Caco-2 (cell line): Measurements from ENCODE around the gene ZNF789. TPM values are rescaled to one million over a fixed set of nuclear protein-coding genes. Genes with fewer than 3 reads are reported as not detected.
A peak's percentile ranks its signal among the peaks of the same experiment; 100 is the strongest.

Experiments
- BruUV-seq: library from RNA; stranded (reverse); fragments of 400-500 nt; replicated peaks from 2 replicates; lab custom pipeline; 2021; lab: Mats Ljungman, UMichigan
- CTCF ChIA-PET: fragments of 300-600 bp; sonication (Branson Sonifier 250); formaldehyde crosslinking; loops from one replicate; lab custom pipeline; 2022; ENCODE audit warnings: antibody characterized with exemption; lab: Charles Lee
- POLR2A ChIA-PET: fragments of 300-600 bp; sonication (Branson Sonifier 250); formaldehyde crosslinking; loops from one replicate; lab custom pipeline; 2022; ENCODE audit warnings: antibody characterized with exemption; lab: Charles Lee
- DNase-seq, 2 experiments: peaks; one replicate each; pipeline versions ENCODE4 v3.0.0 to v3.0.0-alpha.2; 2020 to 2022
- H3K27me3 ChIP-seq: replicated peaks from 2 replicates; pipeline ENCODE4 v1.6.0; 2011; ENCODE audit warnings: low read length; ENCODE audit not compliant: control insufficient read depth, insufficient read depth
- H3K36me3 ChIP-seq: 2 replicates; pipeline ENCODE4 v1.5.1; 2011; ENCODE audit warnings: low read length; ENCODE audit not compliant: control insufficient read depth, insufficient read depth
- H3K4me1 ChIP-seq: fragments of 250-450 bp; sonication (Bioruptor Pico); 2 replicates; pipeline ENCODE4 v1.5.1; 2020; ENCODE audit warnings: mild to moderate bottlenecking
- H3K4me3 ChIP-seq: 2 replicates; pipeline ENCODE4 v1.5.1; 2011; ENCODE audit warnings: low read depth, mild to moderate bottlenecking, control low read depth, low read length
- H3K9me3 ChIP-seq: fragments of 250-450 bp; sonication (Bioruptor Pico); 2 replicates; pipeline ENCODE4 v1.5.1; 2020; ENCODE audit warnings: mild to moderate bottlenecking, moderate library complexity
- H3K27ac Mint-ChIP-seq: one replicate; pipeline ENCODE4 v1.8.0; 2022; ENCODE audit warnings: mixed read lengths; ENCODE audit not compliant: unreplicated experiment
- H3K27me3 Mint-ChIP-seq: one replicate; pipeline ENCODE4 v1.8.0; 2022; ENCODE audit warnings: mixed read lengths; ENCODE audit not compliant: insufficient read depth, unreplicated experiment
- H3K36me3 Mint-ChIP-seq: one replicate; pipeline ENCODE4 v1.8.0; 2022; ENCODE audit warnings: mild to moderate bottlenecking, mixed read lengths; ENCODE audit not compliant: insufficient read depth, unreplicated experiment
- H3K4me1 Mint-ChIP-seq: one replicate; pipeline ENCODE4 v1.8.0; 2022; ENCODE audit warnings: low read depth, mixed read lengths; ENCODE audit not compliant: unreplicated experiment
- H3K4me3 Mint-ChIP-seq: one replicate; pipeline ENCODE4 v1.8.0; 2022; ENCODE audit warnings: mild to moderate bottlenecking, moderate library complexity, mixed read lengths; ENCODE audit not compliant: unreplicated experiment
- H3K9me3 Mint-ChIP-seq: one replicate; pipeline ENCODE4 v1.8.0; 2022; ENCODE audit warnings: mixed read lengths; ENCODE audit not compliant: unreplicated experiment
- intact Hi-C: fragments of 100-400 bp; cut with micrococcal nuclease; formaldehyde crosslinking; loops from one replicate; pipeline ENCODE4 v1.10.0; 2022; ENCODE audit not compliant: unreplicated experiment
- total RNA-seq: library from RNA; stranded (reverse); gene quantifications from 2 replicates; pipeline ENCODE4 v1.2.3, GENCODE V29; 2022
- TF ChIP-seq, protein P1 (sequence below), 2 experiments: fragments of 200-600 bp in 1 of 2; IDR thresholded peaks; 1 replicate in 1 of 2; 2 replicates in 1 of 2; pipeline versions ENCODE4 v1.5.1 to v1.8.0; 2011 to 2022; ENCODE audit warnings: antibody characterized with exemption in 1 of 2, control low read depth in 1 of 2, inconsistent platforms in 1 of 2, low read depth in 1 of 2, low read length in 1 of 2, mild to moderate bottlenecking in 1 of 2, moderate library complexity in 1 of 2; ENCODE audit not compliant: insufficient read depth in 1 of 2, severe bottlenecking in 1 of 2, unreplicated experiment in 1 of 2

ZNF789 gene
- total RNA-seq, 1 experiment from 2014 or later = 30.1 TPM

DNA sequence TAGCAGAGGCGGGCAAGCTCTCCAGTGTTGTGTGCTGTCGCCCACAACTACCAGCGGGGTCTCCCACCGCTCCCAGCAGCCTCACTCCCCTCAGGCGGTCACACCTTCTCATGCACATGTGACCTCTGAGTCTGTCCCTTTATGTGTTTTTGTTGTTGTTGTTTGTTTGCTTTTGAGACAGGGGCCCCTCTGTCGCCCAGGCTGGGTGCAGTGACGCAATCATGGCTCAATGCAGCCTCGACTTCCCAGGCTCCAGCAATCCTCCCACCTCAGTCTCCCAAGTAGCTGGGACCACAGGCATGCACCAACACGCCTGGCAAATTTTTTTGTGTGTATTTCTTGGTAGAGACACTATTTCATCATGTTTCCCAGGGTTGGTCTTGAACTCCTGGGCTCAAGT, 32.5 kb upstream of the ZNF789 start:
- no TSS peak for BruUV-seq
- Mint-ChIP-seq H3K4me3 (peak overlapping the region; percentile 100), H3K27ac (peak overlapping the region; percentile 98), H3K36me3 (peaks cover 100% of the 10 kb centered on the region), H3K27me3 (no peaks in the 10 kb centered on the region), H3K4me1 (peaks cover 19% of the 10 kb centered on the region), H3K9me3 (no peaks in the 10 kb centered on the region)
- intact Hi-C loops = no loop called here
- Histone ChIP-seq H3K9me3 (no peaks in the 10 kb centered on the region), H3K36me3 (peaks cover 16% of the 10 kb centered on the region), H3K4me1 (peaks cover 20% of the 10 kb centered on the region), H3K27me3 (no peaks in the 10 kb centered on the region), H3K4me3 (peak overlapping the region; percentile 100)
- TF ChIP-seq, protein P1, sequence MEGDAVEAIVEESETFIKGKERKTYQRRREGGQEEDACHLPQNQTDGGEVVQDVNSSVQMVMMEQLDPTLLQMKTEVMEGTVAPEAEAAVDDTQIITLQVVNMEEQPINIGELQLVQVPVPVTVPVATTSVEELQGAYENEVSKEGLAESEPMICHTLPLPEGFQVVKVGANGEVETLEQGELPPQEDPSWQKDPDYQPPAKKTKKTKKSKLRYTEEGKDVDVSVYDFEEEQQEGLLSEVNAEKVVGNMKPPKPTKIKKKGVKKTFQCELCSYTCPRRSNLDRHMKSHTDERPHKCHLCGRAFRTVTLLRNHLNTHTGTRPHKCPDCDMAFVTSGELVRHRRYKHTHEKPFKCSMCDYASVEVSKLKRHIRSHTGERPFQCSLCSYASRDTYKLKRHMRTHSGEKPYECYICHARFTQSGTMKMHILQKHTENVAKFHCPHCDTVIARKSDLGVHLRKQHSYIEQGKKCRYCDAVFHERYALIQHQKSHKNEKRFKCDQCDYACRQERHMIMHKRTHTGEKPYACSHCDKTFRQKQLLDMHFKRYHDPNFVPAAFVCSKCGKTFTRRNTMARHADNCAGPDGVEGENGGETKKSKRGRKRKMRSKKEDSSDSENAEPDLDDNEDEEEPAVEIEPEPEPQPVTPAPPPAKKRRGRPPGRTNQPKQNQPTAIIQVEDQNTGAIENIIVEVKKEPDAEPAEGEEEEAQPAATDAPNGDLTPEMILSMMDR (IDR thresholded peaks at IDR 0.05; ENCODE audit: insufficient read depth in 1 of 2, low read depth in 1 of 2, low read length in 1 of 2, severe bottlenecking in 1 of 2, unreplicated experiment in 1 of 2) = no peak
- ChIA-PET CTCF (no interaction called here), POLR2A (no interaction called here)
- DNase-seq = no peak

DNA sequence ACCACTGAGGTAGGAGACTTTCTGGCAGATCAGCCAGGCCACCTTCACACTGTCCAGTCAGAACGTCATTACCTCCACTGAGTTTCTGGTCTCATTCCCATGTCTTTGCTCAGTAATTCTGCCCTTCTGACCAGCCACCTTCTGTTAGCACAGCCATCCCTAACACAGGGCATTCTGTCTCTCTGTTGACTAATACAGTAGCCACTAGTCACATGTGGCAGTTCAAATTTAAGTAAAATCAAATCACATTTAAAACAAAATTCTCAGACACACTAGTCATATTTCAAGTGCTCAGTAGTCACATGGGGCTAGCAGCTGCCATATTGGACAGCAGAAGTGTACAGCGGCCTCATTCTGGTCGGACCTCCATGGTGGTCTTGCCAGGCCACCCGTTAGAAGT, 26.6 kb upstream of the ZNF789 start:
- Mint-ChIP-seq H3K4me3 (no peak overlapping the region), H3K27ac (no peak overlapping the region), H3K9me3 (no peaks in the 10 kb centered on the region), H3K4me1 (peaks cover 13% of the 10 kb centered on the region), H3K27me3 (no peaks in the 10 kb centered on the region), H3K36me3 (peaks cover 99% of the 10 kb centered on the region)
- Histone ChIP-seq H3K9me3 (no peaks in the 10 kb centered on the region), H3K4me1 (no peaks in the 10 kb centered on the region), H3K36me3 (peaks cover 22% of the 10 kb centered on the region), H3K4me3 (no peak overlapping the region), H3K27me3 (no peaks in the 10 kb centered on the region)
- TF ChIP-seq, protein P1 (IDR thresholded peaks at IDR 0.05; ENCODE audit: insufficient read depth in 1 of 2, low read depth in 1 of 2, low read length in 1 of 2, severe bottlenecking in 1 of 2, unreplicated experiment in 1 of 2) = no peak
- ChIA-PET CTCF (interaction anchor here (0.7 kb wide), 1 partner anchor 460 kb away, joined by 3 read pairs; no protein-coding TSS in a partner anchor), POLR2A (interaction anchor here (0.7 to 0.9 kb wide), 2 partner anchors 58 to 78 kb away, joined by 3 to 4 read pairs; partner anchors contain the start of gene ZKSCAN5)
- DNase-seq = no peak
- BruUV-seq = no TSS peak
- intact Hi-C loops = no loop called here

GRCh38 chr7:99447943-99448342, 24.7 kb upstream of the ZNF789 start:
- POLR2A ChIA-PET = no interaction called here
- CTCF ChIA-PET = no interaction called here
- intact Hi-C loops = no loop called here
- no peak overlapping the region for H3K4me3 ChIP-seq
- H3K27ac Mint-ChIP-seq = no peak overlapping the region
- H3K27me3 Mint-ChIP-seq = no peaks in the 10 kb centered on the region
- H3K9me3 Mint-ChIP-seq = no peaks in the 10 kb centered on the region
- H3K27me3 ChIP-seq = no peaks in the 10 kb centered on the region
- H3K4me1 ChIP-seq = no peaks in the 10 kb centered on the region
- no TSS peak for BruUV-seq
- TF ChIP-seq, protein P1 (IDR thresholded peaks at IDR 0.05; ENCODE audit: insufficient read depth in 1 of 2, low read depth in 1 of 2, low read length in 1 of 2, severe bottlenecking in 1 of 2, unreplicated experiment in 1 of 2) = peak in 1 of 2 experiments; percentile 36
- DNase-seq = no peak
- H3K9me3 ChIP-seq = no peaks in the 10 kb centered on the region
- H3K36me3 ChIP-seq = peaks cover 23% of the 10 kb centered on the region
- H3K4me1 Mint-ChIP-seq = peaks cover 5% of the 10 kb centered on the region
- H3K36me3 Mint-ChIP-seq = peaks cover 92% of the 10 kb centered on the region
- no peak overlapping the region for H3K4me3 Mint-ChIP-seq
